HUES48 (cell line): ENCODE measurements around the gene CNNM2.

Experiments
- H3K27ac ChIP-seq: one replicate; pipeline ENCODE4 v1.7.0; 2013; ENCODE audit warnings: low read depth, low read length, inconsistent platforms
- H3K27me3 ChIP-seq: 2 replicates; pipeline ENCODE4 v1.6.1; 2013; ENCODE audit warnings: mild to moderate bottlenecking, low read length; ENCODE audit not compliant: control insufficient read depth, insufficient read depth
- H3K36me3 ChIP-seq: 2 replicates; pipeline ENCODE4 v1.6.1; 2013; ENCODE audit warnings: low read length; ENCODE audit not compliant: control insufficient read depth, insufficient read depth
- H3K4me1 ChIP-seq: 2 replicates; pipeline ENCODE4 v1.6.1; 2013; ENCODE audit warnings: mild to moderate bottlenecking, low read length; ENCODE audit not compliant: control insufficient read depth, insufficient read depth
- H3K4me3 ChIP-seq: 2 replicates; pipeline ENCODE4 v1.5.1; 2013; ENCODE audit warnings: mild to moderate bottlenecking, low read depth, low read length
- H3K9ac ChIP-seq: 2 replicates; pipeline ENCODE4 v1.6.1; 2013; ENCODE audit warnings: mild to moderate bottlenecking, low read depth, low read length, moderate library complexity
- H3K9me3 ChIP-seq: 2 replicates; pipeline ENCODE4 v1.6.1; 2013; ENCODE audit warnings: low read length; ENCODE audit not compliant: control insufficient read depth, insufficient read depth

Gene CNNM2

DNA sequence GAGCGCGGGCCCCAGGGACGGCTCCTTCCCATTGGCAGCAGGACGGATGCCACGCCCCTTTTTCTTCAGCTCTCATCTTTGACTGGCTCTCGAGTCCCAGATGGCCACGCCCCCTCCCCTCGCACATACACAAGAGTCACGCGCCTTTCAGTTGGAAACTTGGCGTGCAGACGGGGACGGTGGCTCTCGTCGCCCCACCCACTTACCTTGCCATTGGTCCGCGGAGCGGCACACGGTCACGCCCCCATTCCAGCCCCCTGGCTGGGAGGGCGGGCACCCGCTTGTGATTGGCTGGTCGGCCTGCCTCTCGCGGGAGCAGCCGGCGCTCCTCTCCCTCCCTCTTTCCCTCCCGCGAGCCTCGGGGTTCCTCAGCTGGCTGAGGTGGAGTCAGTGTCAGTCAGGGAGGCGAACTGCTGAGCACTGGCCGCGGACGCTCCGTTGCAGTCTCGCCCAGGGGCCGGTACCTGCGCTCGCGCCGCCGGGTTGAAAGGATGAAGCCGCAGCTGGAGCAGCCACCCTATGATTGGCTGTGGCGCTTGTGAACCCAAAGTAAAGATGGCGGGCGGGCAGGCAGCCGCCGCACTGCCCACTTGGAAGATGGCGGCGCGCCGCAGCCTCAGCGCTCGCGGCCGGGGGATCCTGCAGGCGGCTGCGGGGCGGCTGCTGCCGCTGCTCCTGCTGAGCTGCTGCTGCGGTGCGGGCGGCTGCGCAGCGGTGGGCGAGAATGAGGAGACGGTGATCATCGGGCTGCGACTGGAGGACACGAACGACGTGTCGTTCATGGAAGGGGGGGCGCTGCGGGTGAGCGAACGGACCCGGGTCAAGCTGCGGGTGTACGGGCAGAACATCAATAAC, at the start of gene CNNM2:
TSS of gene CNNM2 (plus strand) at position 333 of the 855 bp plus-strand sequence. CDS start at position 520, 187 bp downstream.
- H3K27ac ChIP-seq: peak within 1 kb of the TSS; percentile 89

DNA sequence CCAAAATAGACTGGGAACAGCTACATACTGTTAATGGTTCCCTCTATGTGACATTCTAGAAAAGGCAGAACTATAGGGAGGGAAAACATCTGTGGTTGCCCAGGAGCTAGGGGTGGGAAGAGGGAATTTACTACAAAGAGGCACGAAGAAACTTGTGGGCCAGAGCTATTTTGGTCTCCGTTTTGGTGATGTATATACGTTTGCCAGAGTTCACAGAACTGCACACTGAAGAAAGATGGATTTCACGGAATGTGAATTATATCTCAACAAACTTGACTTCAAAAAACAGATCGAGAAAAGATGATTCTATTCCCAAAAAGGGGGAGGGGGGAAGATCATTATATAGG, 49.2 kb upstream of the CNNM2 start:
- Histone ChIP-seq H3K36me3 (no peaks in the 10 kb centered on the region), H3K27ac (no peak overlapping the region), H3K9me3 (no peaks in the 10 kb centered on the region), H3K9ac (peak overlapping the region; percentile 39; the same call in 1 of the 2 replicates), H3K4me1 (peaks cover 11% of the 10 kb centered on the region; the same call in 1 of the 2 replicates), H3K4me3 (peak overlapping the region; percentile 79), H3K27me3 (no peaks in the 10 kb centered on the region)

More for the DNA sequence above, at the start of gene CNNM2:
- H3K27me3 ChIP-seq: peaks cover 20% of the 10 kb centered on the region
- peaks cover 31% of the 10 kb centered on the region for H3K4me1 ChIP-seq
- H3K9me3 ChIP-seq: no peaks in the 10 kb centered on the region
- H3K9ac ChIP-seq: peak within 1 kb of the TSS; percentile 79
- H3K4me3 ChIP-seq: peak within 1 kb of the TSS; percentile 81
- no peaks in the 10 kb centered on the region for H3K36me3 ChIP-seq

DNA sequence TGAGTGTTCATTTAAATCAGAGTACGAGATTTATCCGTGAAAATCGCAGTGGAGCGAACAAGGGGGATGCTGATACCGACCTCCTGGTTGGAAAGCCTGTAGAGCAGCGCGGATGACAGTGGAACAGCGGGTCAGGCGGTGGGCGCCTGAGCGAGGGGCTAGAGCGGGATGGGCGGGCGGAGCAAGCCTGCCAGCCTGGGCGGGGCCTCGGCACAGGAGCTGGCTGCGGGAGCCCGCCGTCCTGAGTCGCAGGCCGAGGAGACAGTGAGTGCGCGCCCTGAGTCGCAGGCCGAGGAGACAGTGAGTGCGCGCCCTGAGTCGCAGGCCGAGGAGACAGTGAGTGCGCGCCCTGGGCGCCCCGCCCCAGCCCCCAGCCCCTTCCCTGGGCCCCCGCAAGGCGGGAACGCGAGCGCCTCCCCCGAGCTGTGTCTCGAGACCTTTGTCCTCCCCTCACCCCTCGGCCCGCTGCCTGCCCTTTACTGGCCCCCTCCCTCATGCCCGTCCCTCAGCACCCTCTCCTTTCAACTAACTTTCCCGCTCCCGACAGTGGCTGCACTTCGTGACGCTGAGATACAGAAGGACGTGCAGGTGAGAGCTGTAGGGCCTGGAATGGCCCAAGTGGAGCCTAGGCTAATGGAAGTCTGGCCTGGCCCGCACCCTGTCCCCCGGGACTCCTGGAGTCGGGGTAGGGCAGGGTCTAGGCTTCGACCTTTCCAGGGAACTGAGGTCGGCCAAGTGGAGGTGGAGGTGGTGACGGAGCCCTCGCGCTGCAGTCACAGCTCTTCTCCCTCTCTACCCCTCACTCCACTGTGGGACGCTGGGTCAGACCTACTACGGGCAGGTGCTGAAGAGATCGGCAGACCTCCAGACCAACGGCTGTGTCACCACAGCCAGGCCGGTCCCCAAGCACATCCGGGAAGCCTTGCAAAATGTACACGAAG, 48.6 kb upstream of the CNNM2 start, which contains the start of gene AS3MT:
TSS of gene AS3MT (plus strand) at position 213 of the 941 bp plus-strand sequence. CDS start at position 336, 123 bp downstream.
- H3K4me1 ChIP-seq: peaks cover 11% of the 10 kb centered on the region; the same call in 1 of the 2 replicates
- H3K9ac ChIP-seq: peak within 1 kb of the TSS; percentile 39
- peak within 1 kb of the TSS; percentile 63 for H3K27ac ChIP-seq
- no peaks in the 10 kb centered on the region for H3K27me3 ChIP-seq
- peak within 1 kb of the TSS; percentile 79 for H3K4me3 ChIP-seq
- no peaks in the 10 kb centered on the region for H3K9me3 ChIP-seq
- H3K36me3 ChIP-seq: no peaks in the 10 kb centered on the region

DNA sequence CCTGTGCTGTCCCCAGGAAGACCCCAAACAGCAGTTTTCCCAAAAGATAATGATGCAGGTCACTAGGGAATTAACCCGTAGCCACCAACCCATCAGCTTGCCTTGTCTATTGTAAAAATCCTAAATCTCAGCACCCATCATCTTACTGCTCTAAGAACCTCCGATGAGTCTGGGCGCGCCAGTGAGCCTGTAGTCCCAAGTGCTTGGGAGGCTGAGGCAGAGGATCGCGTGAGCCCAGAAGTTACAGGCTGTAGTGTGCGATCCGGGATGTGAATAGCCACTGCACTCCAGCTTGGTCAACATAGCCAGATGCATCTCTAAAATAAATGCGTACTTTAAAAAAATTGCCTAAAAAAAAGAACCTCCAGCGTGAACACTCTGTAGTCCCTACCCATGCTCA, 47.9 kb upstream of the CNNM2 start:
- Histone ChIP-seq H3K4me1 (peaks cover 11% of the 10 kb centered on the region; the same call in 1 of the 2 replicates), H3K9ac (peak overlapping the region; percentile 34; the same call in 1 of the 2 replicates), H3K36me3 (no peaks in the 10 kb centered on the region), H3K4me3 (peak overlapping the region; percentile 79), H3K9me3 (no peaks in the 10 kb centered on the region), H3K27me3 (no peaks in the 10 kb centered on the region), H3K27ac (no peak overlapping the region)

DNA sequence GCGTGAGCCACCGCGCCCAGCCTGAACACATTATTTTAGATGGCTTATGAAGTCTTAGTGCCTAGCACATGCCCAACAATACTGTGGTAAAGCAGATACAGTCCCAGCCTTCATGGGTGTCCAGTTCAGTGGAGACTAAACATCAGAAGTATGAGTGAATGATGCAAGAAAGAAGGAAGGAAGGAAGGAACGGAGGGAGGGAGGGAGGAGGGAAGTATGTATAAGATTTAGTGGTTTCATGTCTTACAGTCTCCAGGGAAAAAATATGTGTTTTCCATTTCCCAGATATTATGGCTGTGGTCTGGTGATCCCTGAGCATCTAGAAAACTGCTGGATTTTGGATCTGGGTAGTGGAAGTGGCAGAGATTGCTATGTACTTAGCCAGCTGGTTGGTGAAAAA, 45.9 kb upstream of the CNNM2 start:
- Histone ChIP-seq H3K4me1 (peaks cover 11% of the 10 kb centered on the region; the same call in 1 of the 2 replicates), H3K4me3 (no peak overlapping the region), H3K9ac (no peak overlapping the region), H3K27me3 (no peaks in the 10 kb centered on the region), H3K27ac (no peak overlapping the region), H3K9me3 (no peaks in the 10 kb centered on the region), H3K36me3 (peaks cover 3% of the 10 kb centered on the region; the same call in 1 of the 2 replicates)

DNA sequence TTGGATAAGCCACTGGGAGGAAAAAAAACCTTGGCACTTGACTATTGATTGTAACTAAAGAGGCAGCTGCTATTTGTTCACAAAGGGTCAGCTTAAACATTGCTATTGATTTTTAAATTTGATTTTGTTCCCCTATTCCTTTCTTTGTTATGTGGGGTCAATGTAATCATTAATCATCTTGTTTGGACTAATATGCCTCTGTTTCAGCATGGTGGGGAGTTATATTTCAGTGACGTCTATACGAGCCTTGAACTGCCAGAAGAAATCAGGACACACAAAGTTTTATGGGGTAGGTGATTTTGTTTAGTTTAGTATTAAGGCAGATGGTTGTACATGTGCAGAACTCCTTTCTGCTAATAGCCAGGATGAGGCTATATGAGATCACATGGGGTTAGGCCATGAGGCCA, 41.3 kb upstream of the CNNM2 start:
- Histone ChIP-seq H3K9ac (no peak overlapping the region), H3K27ac (no peak overlapping the region), H3K27me3 (no peaks in the 10 kb centered on the region), H3K36me3 (peaks cover 12% of the 10 kb centered on the region; the same call in 1 of the 2 replicates), H3K9me3 (no peaks in the 10 kb centered on the region), H3K4me1 (no peaks in the 10 kb centered on the region), H3K4me3 (no peak overlapping the region)

DNA sequence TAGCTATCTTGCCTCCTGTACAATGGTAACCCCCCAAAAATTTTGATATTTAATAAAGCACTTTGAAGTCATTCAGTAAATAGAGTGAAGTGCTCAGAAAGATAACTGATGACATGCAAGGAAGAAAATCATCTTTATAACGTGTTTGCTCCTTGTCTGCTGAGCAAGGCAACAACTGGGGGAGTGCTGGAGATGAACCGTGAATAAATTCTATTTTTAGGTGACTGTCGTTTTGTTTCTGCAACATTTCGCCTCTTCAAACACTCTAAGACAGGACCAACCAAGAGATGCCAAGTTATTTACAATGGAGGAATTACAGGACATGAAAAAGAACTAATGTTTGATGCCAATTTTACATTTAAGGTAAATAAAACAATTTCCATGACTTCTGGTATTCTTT, 39.5 kb upstream of the CNNM2 start:
- H3K27me3 ChIP-seq: no peaks in the 10 kb centered on the region
- H3K4me1 ChIP-seq: no peaks in the 10 kb centered on the region
- no peak overlapping the region for H3K27ac ChIP-seq
- no peak overlapping the region for H3K9ac ChIP-seq
- peaks cover 12% of the 10 kb centered on the region; the same call in 1 of the 2 replicates for H3K36me3 ChIP-seq
- H3K4me3 ChIP-seq: no peak overlapping the region
- H3K9me3 ChIP-seq: no peaks in the 10 kb centered on the region

DNA sequence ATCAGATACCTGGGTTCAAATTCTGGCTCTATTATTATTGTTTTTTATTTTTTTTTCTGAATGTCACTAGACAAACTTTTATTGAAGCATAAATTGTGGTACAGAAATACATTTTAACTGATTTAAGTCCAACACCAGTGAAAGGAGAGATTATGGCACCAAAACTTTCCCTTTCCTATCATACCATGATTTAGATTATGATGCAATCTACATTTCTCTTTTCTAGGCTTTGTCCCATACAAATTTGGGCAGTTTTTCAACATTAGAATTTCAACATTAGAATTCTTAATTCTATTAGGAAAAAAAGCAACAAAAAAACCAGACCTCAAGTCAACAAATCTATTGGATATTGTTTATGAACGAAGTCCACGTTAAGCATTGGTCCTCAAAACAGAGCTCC, 37.8 kb upstream of the CNNM2 start:
- H3K36me3 ChIP-seq: peaks cover 12% of the 10 kb centered on the region; the same call in 1 of the 2 replicates
- H3K4me1 ChIP-seq: no peaks in the 10 kb centered on the region

DNA sequence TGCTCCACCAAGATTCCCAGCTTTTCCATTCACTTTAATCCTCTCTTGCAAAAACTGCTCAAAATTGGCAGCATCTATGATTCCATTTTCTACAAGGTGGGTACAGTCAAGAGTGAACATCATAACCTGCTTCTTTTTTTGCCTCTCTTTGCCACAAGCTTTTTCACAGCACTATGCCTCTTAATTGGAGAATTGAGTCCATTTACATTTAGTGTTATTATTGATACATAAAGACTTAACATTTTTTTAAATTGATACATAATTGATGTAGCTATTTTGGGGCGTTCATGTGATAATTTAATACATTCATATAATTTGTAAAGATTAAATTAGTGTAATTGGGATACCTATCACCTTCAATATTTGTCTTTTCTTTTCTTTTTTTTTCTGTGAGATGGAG, 30.0 kb upstream of the CNNM2 start:
- no peaks in the 10 kb centered on the region for H3K27me3 ChIP-seq
- no peak overlapping the region for H3K4me3 ChIP-seq
- no peaks in the 10 kb centered on the region for H3K4me1 ChIP-seq
- H3K9me3 ChIP-seq: no peaks in the 10 kb centered on the region
- no peak overlapping the region for H3K9ac ChIP-seq
- H3K36me3 ChIP-seq: peaks cover 14% of the 10 kb centered on the region; the same call in 1 of the 2 replicates
- no peak overlapping the region for H3K27ac ChIP-seq

More for the DNA sequence above, 37.8 kb upstream of the CNNM2 start:
- H3K27ac ChIP-seq: no peak overlapping the region
- H3K4me3 ChIP-seq: no peak overlapping the region
- H3K27me3 ChIP-seq: no peaks in the 10 kb centered on the region
- no peaks in the 10 kb centered on the region for H3K9me3 ChIP-seq
- H3K9ac ChIP-seq: no peak overlapping the region

DNA sequence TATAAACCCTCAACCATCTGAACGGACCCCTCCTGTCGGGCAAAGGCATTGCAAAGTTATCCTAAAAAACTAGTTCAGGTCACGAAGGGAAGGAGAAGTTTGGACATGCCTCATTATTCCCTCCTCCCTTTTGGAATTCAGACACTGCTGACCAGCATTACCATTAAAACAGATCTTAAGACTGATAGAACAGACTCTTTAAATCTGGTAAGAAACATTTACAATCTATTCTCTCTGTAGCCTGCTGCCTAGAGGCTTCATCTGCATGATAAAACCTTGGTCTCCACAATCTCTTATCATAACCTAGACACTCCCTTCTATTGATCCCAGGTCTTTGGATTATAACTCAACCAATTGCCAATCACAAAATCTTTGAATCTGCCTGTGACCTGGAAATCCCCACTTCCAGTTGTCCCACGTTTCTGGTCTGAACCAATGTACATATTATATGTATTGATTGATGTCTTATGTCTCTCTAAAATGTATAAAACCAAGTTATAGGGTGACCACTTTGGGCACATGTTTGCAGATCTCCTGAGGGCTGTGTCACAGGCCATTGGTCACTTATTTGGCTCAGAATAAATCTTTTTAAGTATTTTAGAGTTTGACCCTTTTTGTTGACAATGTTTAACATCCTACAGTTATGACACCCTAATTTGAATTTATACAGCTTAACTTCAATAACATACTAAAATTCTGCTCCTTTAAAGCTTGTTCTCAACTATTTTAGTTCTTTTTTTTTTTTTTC, 23.5 kb upstream of the CNNM2 start:
- Histone ChIP-seq H3K36me3 (peaks cover 17% of the 10 kb centered on the region; the same call in 1 of the 2 replicates), H3K27ac (no peak overlapping the region), H3K27me3 (no peaks in the 10 kb centered on the region), H3K4me3 (no peak overlapping the region), H3K9me3 (no peaks in the 10 kb centered on the region; the same call in 1 of the 2 replicates), H3K9ac (no peak overlapping the region), H3K4me1 (peaks cover 6% of the 10 kb centered on the region; the same call in 1 of the 2 replicates)
